Liver (tissue), 3 donors: Measurements from ENCODE around the gene PRR30.

Experiments used
- CTCF ChIP-seq: fragments of 150-350 bp; IDR thresholded peaks from 2 replicates; pipeline ENCODE4 v1.5.1; 2017; ENCODE audit warnings: improper control_type of control experiment, low read depth, low read length; ENCODE audit not compliant: missing input control
- EGR1 ChIP-seq, 2 donors: IDR thresholded peaks; 2 replicates each; pipeline ENCODE4 v1.6.1; 2016 to 2018; ENCODE audit warnings: antibody characterized with exemption in 2 of 2, low read depth in 2 of 2
- FOXA1 ChIP-seq: IDR thresholded peaks from 2 replicates; pipeline ENCODE4 v1.6.1; 2016; ENCODE audit warnings: antibody characterized with exemption
- JUND ChIP-seq, 2 donors: IDR thresholded peaks; 2 replicates each; pipeline ENCODE4 v1.6.1; 2016; ENCODE audit warnings: antibody characterized with exemption in 2 of 2
- NR2F2 ChIP-seq: IDR thresholded peaks from 2 replicates; pipeline ENCODE4 v1.6.1; 2016; ENCODE audit warnings: antibody characterized with exemption
- RXRA ChIP-seq, 2 donors: IDR thresholded peaks; 2 replicates each; pipeline ENCODE4 v1.6.1; 2017 to 2018; ENCODE audit warnings: antibody characterized with exemption in 2 of 2, mild to moderate bottlenecking in 1 of 2
- YY1 ChIP-seq: IDR thresholded peaks from 2 replicates; pipeline ENCODE4 v1.6.1; 2016; ENCODE audit warnings: antibody characterized with exemption, mild to moderate bottlenecking
- donor health status: healthy.
- donor health status: healthy.

- TF ChIP-seq CTCF (no peak), NR2F2 (no peak), YY1 (no peak), JUND (IDR thresholded peaks at IDR 0.05) (no peak), FOXA1 (no peak), EGR1 (IDR thresholded peaks at IDR 0.05; ENCODE audit: low read depth in 2 of 2) (no peak), RXRA (IDR thresholded peaks at IDR 0.05) (peak; percentile 53 to 60)
Observed at GRCh38 chr2:27089111-27089954, 49.9 kb downstream of the PRR30 start.
